Ovary (tissue), 9 donors: Measurements from ENCODE around the gene HLA-DQB1. TPM values are rescaled to one million over a fixed set of nuclear protein-coding genes. Genes with fewer than 3 reads are reported as not detected.
A peak's percentile ranks its signal among the peaks of the same experiment; 100 is the strongest.

ENCODE experiments used
- DNase-seq, 5 donors: peaks; one replicate each; pipeline ENCODE4 v3.0.0-alpha.2; 2019 to 2020
- H3K27ac ChIP-seq, 2 donors: fragments of 200-600 bp; one replicate each; pipeline versions ENCODE4 v1.5.1 to v1.8.0; 2019 to 2022
- H3K27me3 ChIP-seq: fragments of 200-600 bp; one replicate; pipeline ENCODE4 v1.8.0; 2022
- H3K36me3 ChIP-seq: fragments of 200-600 bp; sonication (generic); one replicate; pipeline ENCODE4 v1.5.1; 2019
- H3K4me1 ChIP-seq: one replicate; pipeline ENCODE4 v1.8.1; 2013; ENCODE audit warnings: mild to moderate bottlenecking, moderate library complexity; ENCODE audit not compliant: insufficient read depth
- H3K4me3 ChIP-seq: fragments of 200-600 bp; sonication (generic); one replicate; pipeline ENCODE4 v1.5.1; 2017
- H3K9me3 ChIP-seq, 2 donors: fragments of 200-600 bp in 1 of 2; sonication (generic) in 1 of 2; one replicate each; pipeline versions ENCODE4 v1.5.1 to v1.8.1; 2013 to 2019; ENCODE audit warnings: mild to moderate bottlenecking in 1 of 2, moderate library complexity in 1 of 2
- CTCF ChIP-seq, 3 donors: fragments of 450-650 bp in 2 of 3; fragments of 200-600 bp in 1 of 3; IDR thresholded peaks; one replicate each; pipeline versions ENCODE4 v1.5.1 to v1.8.0; 2016 to 2022; ENCODE audit warnings: antibody characterized with exemption in 3 of 3, mild to moderate bottlenecking in 1 of 3
- EP300 ChIP-seq: sonication (generic); formaldehyde crosslinking; IDR thresholded peaks from one replicate; pipeline ENCODE4 v1.6.1; 2017; ENCODE audit warnings: antibody characterized with exemption
- POLR2A ChIP-seq: fragments of 450-650 bp; IDR thresholded peaks from one replicate; pipeline ENCODE4 v1.6.1; 2017; ENCODE audit warnings: antibody characterized with exemption, mild to moderate bottlenecking, moderate library complexity
- WGBS, 3 donors: extraction: QIAGEN DNeasy Blood & Tissue Kit in 1 of 3; methylation state at CpG; one replicate each; pipeline versions ENCODE4 v1.1.5 to v1.1.7; 2013 to 2017; 5-methylcytosine and 5-hydroxymethylcytosine counted together
- intact Hi-C, 4 donors: fragments of 100-400 bp; cut with DNase I; formaldehyde crosslinking; loops; one replicate each; pipeline versions ENCODE4 v1.11.0 to v1.15.1; 2022 to 2023
- polyA plus RNA-seq, 2 donors: library from polyadenylated mRNA; stranded (reverse); fragments of 200-250 nt in 1 of 2; fragments of 350-450 nt in 1 of 2; fragmentation: Illumina TruSeq in 1 of 2; extraction: RNeasy Lipid Tissue Mini Kit (QIAGEN cat#74804) in 1 of 2; gene quantifications; one replicate each; pipeline ENCODE4 v1.2.3, GENCODE V29; 2013 to 2014
- total RNA-seq, 7 donors: library from RNA; depleted of rRNA in 2 of 7; stranded (reverse); fragments of >200 nt in 2 of 7; fragmentation: NEBNext Ultra II Directional in 3 of 7; extraction: Animal tissue kit (Norgen Biotek cat#: 25700) in 3 of 7; gene quantifications; one replicate each; pipeline versions ENCODE4 v1.1.0 to v1.2.4, GENCODE V29; 2016 to 2023
- donor health status: DM: no; HTN: no; CAD: no; lungs with moderate emphysema.
- donor health status: DM: no; HTN: no; CAD: no.
- donor health status: Bipolar disorder and iron deficiency.
- donor health status: DM: yes; HTN: yes; CAD: no.
- donor health status: DM: no; HTN: no; CAD: no.
- donor health status: DM: yes; HTN: yes; CAD: no.

Gene HLA-DQB1
- total and polyA plus RNA-seq, 9 donors: 0.36 to 28.5 (median 7.7) TPM

- TF ChIP-seq EP300 (no peak), CTCF (IDR thresholded peaks at IDR 0.05) (no peak), POLR2A (no peak)
- WGBS, 3 donors: 19 to 68% (median 44%) methylated on average over 5 of the region's 5 CpGs
- Histone ChIP-seq H3K27me3 (no peaks in the 10 kb centered on the region), H3K4me1 (no peaks in the 10 kb centered on the region), H3K9me3 (no peaks in the 10 kb centered on the region), H3K4me3 (no peak overlapping the region), H3K27ac (no peak overlapping the region), H3K36me3 (no peaks in the 10 kb centered on the region)
- intact Hi-C loops: no loop called here
- no peak for DNase-seq
Measured at GRCh38 chr6:32625137-32625536, 41.3 kb downstream of the HLA-DQB1 start.

- intact Hi-C loops: no loop called here
- Histone ChIP-seq H3K36me3 (no peaks in the 10 kb centered on the region), H3K27me3 (no peaks in the 10 kb centered on the region), H3K4me1 (no peaks in the 10 kb centered on the region), H3K4me3 (no peak overlapping the region), H3K27ac (no peak overlapping the region), H3K9me3 (no peaks in the 10 kb centered on the region)
- no peak for TF ChIP-seq CTCF (IDR thresholded peaks at IDR 0.05)
- no peak for DNase-seq
- WGBS, 3 donors: 0 to 85% (median 0%) methylated on average over 1 to 3 of the region's 3 CpGs
Measured at GRCh38 chr6:32624565-32624964, 41.9 kb downstream of the HLA-DQB1 start.

GRCh38 chr6:32623693-32624092, 42.8 kb downstream of the HLA-DQB1 start:
- intact Hi-C loops: no loop called here
- Histone ChIP-seq H3K4me1 (no peaks in the 10 kb centered on the region), H3K27me3 (no peaks in the 10 kb centered on the region), H3K36me3 (no peaks in the 10 kb centered on the region), H3K9me3 (no peaks in the 10 kb centered on the region), H3K4me3 (no peak overlapping the region), H3K27ac (no peak overlapping the region)
- no peak for DNase-seq
- TF ChIP-seq EP300: no peak
- no peak for TF ChIP-seq POLR2A
- no peak for TF ChIP-seq CTCF (IDR thresholded peaks at IDR 0.05)

GRCh38 chr6:32622545-32623401, 43.7 kb downstream of the HLA-DQB1 start:
- Histone ChIP-seq H3K4me1 (no peaks in the 10 kb centered on the region), H3K36me3 (no peaks in the 10 kb centered on the region), H3K27ac (no peak overlapping the region), H3K9me3 (no peaks in the 10 kb centered on the region), H3K4me3 (no peak overlapping the region), H3K27me3 (no peaks in the 10 kb centered on the region)
- 63 to 86% (median 75%) methylated on average over 1 of the region's 1 CpG for WGBS, 3 donors
- TF ChIP-seq POLR2A (no peak), EP300 (no peak), CTCF (IDR thresholded peaks at IDR 0.05) (no peak)
- DNase-seq: peak in 2 of 5 donors; percentile 21 to 34
- intact Hi-C loops: no loop called here
